OCI-LY7 (cell line): ENCODE results near the gene EPHB1.
"Not testable (repeated sequence)": the region's sequence is repeated elsewhere in the genome, so short reads cannot be mapped to it uniquely, and the experiment has no call there.

Experiments used
- CTCF ChIP-seq: fragments of 200-600 bp; sonication (generic); conservative IDR thresholded peaks from 2 replicates; pipeline ENCODE4 v1.5.1; 2014; ENCODE audit warnings: mild to moderate bottlenecking, antibody characterized with exemption, low read length, moderate library complexity, mixed read lengths
- EZH2phosphoT487 ChIP-seq: fragments of 200-600 bp; sonication (generic); IDR thresholded peaks from 2 replicates; pipeline ENCODE4 v1.6.1; 2018; ENCODE audit warnings: low read depth, borderline replicate concordance, mild to moderate bottlenecking, mixed run types, antibody characterized with exemption, low read length, moderate library complexity, mixed read lengths

- TF ChIP-seq CTCF, EZH2phosphoT487: not testable (repeated sequence)
These were observed 319.5 kb downstream of the EPHB1 start for GRCh38 chr3:135114551-135114950.
